Activated T-helper 9 cell treated with anti-CD3 and anti-CD28 coated beads, Interleukin-2, amount 50 U/mL, for 16 hours (primary cell): ENCODE measurements around the gene PRKCSH.
A peak's percentile ranks its signal among the peaks of the same experiment; 100 is the strongest.
"Not testable (repeated sequence)": the region's sequence is repeated elsewhere in the genome, so short reads cannot be mapped to it uniquely, and the experiment has no call there.

Experiments
- DNase-seq: peaks from one replicate; pipeline ENCODE4 v3.0.0-alpha.2; 2020; ENCODE audit warnings: low read depth

The PRKCSH gene

DNA sequence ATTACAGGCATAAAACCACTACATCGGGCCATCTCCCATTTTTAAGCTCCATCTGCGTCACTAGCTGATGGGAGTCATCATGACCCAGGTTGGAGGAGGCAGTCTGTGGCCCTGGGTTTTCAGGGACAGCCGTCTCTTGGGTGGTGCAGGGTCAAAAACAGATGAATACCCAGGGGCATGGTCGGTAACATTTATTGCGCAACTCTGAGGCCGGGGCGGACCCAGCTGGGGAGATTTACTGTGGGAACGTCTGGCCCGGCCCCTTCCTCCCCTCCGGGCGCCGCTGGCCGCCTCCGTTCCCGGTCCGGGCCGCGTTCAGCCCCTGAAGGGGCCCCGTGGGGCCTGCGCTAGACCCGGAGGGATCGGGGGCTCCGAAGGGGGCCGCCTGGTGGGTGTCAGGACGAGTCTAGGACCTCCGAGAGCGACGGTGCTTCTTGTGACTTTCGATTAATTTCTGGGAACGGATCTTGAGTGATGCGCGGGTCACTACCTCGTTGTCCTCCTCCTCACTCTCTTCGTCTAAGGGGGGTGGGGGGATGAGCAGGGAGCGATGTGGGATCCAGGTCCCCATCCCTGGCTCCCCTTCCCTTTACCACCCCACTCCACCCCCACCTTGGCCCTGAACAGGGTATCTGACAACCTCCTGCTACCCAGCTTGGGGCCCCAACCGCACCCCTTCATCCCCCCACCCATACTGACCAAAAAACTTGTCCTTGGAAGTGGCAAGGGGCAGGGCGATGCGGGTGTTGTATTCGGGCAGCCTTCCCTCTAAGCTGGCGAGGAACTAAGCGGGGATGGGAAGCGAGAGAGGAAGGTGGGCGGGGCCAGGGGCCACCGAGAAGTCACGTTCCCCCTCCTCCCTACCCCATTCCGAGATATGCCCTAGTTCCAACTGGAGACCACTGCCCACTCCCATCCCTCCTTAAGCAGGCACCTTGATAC, 14.7 kb upstream of the PRKCSH start:
- no peak for DNase-seq

- no peak for DNase-seq
Measured at GRCh38 chr19:11421371-11422098, 13.9 kb upstream of the PRKCSH start.

DNA sequence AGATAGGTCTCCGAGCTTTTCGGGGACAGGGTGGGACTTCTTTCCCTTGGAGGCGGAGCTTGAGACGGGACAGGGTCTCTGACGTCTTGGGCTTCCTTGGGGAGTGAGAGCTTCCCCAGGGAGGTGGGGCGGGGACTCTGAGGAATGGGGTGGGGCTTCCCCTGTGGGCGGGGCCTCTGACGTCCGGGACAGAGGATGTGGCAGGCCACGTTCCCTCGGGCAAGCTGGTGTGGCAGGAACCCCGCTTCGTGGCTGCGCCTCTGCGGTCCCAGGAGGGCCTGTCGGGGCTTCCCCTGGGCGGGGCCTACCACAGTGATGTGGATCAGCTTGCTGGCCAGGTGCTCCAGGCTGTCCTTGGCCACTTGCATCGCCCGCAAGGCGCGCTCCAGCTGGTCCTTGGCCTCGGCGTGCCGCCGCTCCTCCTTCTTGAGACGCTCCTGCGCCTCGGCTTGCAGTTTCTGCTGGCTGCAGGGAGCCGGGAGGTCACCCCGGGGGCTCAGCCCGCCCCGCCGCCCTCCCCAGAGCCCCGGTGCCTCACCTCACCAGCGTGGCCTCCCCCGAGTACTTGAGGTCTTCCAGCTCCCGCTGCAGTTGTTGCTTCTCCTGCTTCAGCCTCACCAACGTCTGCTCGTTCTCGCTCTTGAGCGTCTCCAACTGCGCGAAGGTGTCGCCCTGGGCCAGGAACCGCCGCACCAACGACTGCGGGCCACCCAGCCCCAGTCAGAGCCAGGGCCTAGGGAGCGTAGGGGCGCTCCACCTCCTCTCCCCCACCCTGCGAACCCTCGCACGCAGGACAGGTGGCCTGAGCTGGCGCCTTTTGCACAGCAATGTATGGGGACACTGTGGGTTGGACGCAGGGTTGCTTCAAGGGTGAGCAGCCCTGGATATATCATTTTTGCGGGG, 13.0 kb upstream of the PRKCSH start:
- DNase-seq: peak; percentile 32

DNA sequence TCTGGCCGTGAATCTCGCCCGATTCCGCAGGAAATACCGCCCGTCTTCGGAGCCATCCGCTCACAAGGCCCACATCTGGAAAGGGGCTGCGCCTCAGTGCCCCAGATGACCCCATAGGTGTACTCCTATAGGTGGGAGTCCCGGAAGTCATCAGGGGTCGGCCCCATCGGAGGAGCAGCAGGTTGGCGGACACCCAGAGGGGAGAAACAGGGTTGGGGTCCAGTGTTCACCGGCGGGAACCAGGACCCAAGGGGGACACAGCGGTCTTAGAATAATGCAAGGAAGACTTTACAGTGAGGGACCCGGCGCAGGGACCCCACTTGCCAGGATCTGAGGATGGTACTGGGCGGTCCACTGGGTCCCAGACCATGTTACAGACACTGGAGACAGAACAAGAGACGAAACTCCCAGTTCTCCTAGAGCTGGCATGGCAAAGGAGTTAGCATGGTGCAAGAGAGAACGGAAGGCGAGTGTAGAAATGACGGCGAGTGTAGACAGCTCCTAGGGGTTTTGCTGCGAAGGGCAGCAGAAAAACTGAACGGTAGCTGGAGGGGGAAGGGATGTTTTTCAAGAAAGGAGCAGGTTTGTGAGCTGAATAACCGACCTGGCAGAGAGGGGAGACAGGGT, 12.2 kb upstream of the PRKCSH start:
- no peak for DNase-seq

DNA sequence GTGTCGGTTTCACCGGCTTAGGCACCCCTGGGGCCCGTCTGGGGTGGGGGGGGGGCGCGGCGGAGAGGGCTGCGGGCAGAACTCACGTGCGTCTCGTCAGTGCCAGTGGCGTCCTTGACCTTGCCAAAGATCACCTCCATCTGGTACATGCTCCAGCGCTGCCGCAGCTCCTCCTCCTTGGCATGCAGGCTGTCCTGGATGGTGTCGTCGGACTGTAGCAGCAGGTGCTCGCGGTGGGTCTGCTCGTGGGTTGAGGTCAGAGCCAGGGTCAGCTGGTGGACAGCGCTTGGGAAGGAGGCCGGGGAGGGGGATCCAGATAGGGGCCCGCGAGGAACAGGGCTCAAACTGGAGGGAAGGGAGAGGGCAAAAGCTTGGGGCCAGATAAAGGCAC, 11.6 kb upstream of the PRKCSH start:
- no peak for DNase-seq

DNA sequence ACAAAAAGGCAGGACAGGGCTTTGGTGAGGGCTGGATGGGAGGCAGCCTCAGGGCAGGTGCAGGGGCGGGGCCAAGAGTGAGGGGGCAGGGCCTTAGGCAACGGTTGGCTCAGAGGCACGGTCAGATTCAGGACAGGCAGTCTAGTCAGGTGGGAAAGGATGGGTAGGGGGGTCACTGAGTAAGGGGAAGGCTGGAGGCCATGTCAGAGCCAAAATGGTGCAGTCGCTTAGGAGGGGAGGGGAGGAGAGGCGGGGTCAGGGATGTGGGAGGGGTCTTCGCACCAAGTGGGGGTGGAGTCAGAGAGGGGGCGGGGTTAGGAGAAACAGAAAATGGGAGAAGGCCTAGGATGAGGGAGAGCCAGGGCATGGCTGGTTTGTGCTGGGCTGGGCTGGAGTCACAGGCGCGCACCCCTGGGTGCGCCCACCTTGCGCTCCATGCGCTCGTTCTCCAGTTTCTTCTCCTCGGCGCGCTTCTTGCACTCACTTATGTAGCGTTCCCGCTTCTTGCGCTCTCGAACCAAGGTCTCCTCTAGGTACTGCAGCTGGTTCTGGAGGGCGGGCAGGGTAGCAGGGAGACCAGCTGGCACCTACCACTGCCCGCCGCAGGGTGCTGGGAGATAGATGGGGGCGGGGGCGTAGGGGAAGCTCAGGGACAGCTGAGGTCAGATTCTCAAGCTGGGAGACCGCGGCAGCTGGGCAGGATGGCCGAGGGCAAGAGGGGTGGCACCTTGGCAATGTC, 9.5 kb upstream of the PRKCSH start:
- no peak for DNase-seq

- DNase-seq: no peak
Measured at GRCh38 chr19:11426656-11427055, 8.8 kb upstream of the PRKCSH start.

- not testable (repeated sequence) for DNase-seq
Measured at GRCh38 chr19:11433526-11433925, 1.9 kb upstream of the PRKCSH start.

DNA sequence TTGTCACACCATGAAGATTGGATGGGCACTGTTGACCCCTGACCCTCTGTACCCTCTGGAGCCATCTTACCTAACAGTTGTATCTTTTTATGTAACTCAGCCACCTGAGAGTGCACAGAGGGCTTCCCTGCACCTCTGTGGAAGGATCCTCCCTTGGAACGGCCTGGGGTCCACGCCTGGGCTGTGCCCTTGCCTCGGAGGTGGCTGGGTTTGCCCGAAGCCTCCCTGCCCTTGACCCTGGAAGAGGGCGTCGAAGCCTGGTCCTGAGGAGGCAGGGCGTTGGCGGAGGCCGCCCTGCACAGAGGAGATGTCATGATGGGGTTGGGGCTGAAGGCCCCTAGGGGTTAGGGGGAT, 755 bp upstream of the PRKCSH start:
- DNase-seq: no peak

GRCh38 chr19:11435833-11436313, 438 bp downstream of the PRKCSH start:
- no peak for DNase-seq

GRCh38 chr19:11437955-11438354, 2.5 kb downstream of the PRKCSH start:
- no peak for DNase-seq

DNA sequence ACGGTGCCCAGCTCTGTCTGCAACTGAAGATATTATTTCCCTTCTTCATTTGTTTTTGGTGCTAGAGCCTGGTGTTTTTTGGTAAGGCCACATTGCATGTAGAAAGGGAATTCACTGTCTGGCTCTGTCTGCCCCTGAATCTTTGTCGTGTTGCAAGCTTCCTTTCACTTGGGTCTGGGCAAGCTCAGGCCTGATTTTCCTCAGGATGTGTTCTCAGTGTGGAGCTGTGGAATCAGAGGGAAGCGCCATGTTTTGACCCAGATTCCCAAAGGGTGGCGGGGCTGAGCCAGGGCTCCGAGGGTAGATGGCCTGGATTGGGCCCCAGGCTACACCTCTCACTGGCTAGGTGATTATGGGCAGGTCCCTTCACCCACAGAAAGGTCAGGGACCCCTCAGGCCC, 8.6 kb downstream of the PRKCSH start:
- DNase-seq: no peak

DNA sequence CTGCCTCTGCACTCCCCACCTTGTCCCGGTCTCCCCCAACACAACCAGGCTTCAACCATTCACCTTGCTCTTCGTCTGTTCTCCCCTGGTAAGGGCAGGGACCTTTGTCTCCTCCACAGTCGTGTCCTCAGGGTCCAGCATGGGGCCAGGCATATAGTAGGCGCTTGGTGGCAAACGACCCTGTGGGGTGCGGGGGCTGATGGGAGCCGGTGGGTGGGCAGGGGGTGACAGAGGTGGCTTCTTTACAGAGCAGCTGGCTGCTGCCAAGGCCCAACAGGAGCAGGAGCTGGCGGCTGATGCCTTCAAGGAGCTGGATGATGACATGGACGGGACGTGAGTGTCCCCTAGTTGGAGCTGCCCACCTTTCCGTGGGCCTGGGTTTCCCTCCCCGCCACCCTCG, 9.7 kb downstream of the PRKCSH start:
- no peak for DNase-seq

DNA sequence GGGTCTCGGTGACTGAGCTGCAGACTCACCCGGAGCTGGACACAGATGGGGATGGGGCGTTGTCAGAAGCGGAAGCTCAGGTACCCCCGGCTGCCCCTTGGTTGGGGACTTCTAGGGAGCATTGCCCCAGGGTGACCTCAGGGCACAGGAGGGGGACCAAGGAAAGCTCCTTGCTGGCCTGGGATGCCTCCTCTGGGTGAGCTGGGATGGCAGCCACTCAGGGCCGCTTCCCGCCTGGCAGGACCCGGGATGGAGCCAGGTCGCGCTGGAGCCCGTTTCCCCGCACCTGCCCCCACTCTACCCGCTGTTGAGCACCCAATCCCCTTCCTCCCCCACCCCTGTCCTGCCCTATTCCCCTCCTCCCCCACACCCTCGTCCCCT, 10.8 kb downstream of the PRKCSH start:
- no peak for DNase-seq

GRCh38 chr19:11446652-11447301, 11.3 kb downstream of the PRKCSH start:
- peak; percentile 27 for DNase-seq

DNA sequence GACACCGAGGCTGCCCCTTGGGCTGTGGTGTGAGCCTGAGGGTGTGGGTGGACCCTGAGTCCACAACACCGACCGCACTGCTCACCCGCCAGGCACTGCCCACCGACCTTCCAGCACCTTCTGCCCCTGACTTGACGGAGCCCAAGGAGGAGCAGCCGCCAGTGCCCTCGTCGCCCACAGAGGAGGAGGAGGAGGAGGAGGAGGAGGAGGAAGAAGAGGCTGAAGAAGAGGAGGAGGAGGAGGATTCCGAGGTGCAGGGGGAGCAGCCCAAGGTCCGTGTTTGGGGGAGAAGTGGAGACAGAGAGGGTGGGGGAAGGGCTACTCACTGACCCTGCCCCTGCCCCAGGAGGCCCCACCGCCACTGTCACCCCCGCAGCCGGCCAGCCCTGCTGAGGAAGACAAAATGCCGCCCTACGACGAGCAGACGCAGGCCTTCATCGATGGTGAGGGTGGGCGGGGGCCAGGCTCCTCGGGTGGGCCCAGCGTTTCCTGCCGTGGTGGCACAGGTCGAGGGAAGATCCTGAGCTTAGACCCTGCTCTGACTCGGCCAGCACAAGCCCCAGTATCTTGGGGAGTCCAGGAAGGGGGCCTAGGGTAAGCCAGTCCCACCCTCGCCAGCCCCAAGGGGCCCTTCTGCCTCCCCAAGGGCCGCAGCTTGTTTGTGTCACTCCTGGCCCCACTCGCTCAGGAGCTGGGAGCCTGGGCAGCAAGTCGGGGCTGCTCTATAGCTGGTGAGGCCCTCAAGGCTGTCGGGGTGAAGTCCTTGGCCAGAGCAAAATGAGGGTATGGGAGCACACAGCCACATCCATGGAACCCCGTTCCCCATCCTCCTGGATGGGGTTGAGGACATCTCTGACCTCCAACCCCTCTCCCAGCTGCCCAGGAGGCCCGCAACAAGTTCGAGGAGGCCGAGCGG, 12.2 kb downstream of the PRKCSH start:
- DNase-seq: no peak

- no peak for DNase-seq
Measured at GRCh38 chr19:11448410-11448809, 13.0 kb downstream of the PRKCSH start.

GRCh38 chr19:11448923-11449554, 13.6 kb downstream of the PRKCSH start:
- DNase-seq: no peak
